BLaER1 (cell line): ENCODE data around the gene RASD1.

Source experiments
- H3K27ac ChIP-seq: shearing (Covaris generic); formaldehyde crosslinking; 2 replicates; pipeline ENCODE4 v1.8.1; 2022
- H3K27me3 ChIP-seq: shearing (Covaris generic); formaldehyde crosslinking; 2 replicates; pipeline ENCODE4 v1.8.1; 2022
- H3K36me3 ChIP-seq: shearing (Covaris generic); formaldehyde crosslinking; 2 replicates; pipeline ENCODE4 v1.8.1; 2022
- H3K4me1 ChIP-seq: shearing (Covaris generic); formaldehyde crosslinking; 2 replicates; pipeline ENCODE4 v1.8.1; 2022
- H3K4me2 ChIP-seq: shearing (Covaris generic); formaldehyde crosslinking; 2 replicates; pipeline ENCODE4 v1.8.1; 2022
- H3K4me3 ChIP-seq: shearing (Covaris generic); formaldehyde crosslinking; 2 replicates; pipeline ENCODE4 v1.8.1; 2022
- H3K9ac ChIP-seq: shearing (Covaris generic); formaldehyde crosslinking; 2 replicates; pipeline ENCODE4 v1.8.1; 2022
- H3K9me3 ChIP-seq: shearing (Covaris generic); formaldehyde crosslinking; 2 replicates; pipeline ENCODE4 v1.8.1; 2022
- H4K20me1 ChIP-seq: shearing (Covaris generic); formaldehyde crosslinking; 2 replicates; pipeline ENCODE4 v1.8.1; 2022
- Cebpa-rat ChIP-seq: shearing (Covaris generic); IDR thresholded peaks from 2 replicates; pipeline ENCODE4 v1.8.1; 2022

Gene RASD1

DNA sequence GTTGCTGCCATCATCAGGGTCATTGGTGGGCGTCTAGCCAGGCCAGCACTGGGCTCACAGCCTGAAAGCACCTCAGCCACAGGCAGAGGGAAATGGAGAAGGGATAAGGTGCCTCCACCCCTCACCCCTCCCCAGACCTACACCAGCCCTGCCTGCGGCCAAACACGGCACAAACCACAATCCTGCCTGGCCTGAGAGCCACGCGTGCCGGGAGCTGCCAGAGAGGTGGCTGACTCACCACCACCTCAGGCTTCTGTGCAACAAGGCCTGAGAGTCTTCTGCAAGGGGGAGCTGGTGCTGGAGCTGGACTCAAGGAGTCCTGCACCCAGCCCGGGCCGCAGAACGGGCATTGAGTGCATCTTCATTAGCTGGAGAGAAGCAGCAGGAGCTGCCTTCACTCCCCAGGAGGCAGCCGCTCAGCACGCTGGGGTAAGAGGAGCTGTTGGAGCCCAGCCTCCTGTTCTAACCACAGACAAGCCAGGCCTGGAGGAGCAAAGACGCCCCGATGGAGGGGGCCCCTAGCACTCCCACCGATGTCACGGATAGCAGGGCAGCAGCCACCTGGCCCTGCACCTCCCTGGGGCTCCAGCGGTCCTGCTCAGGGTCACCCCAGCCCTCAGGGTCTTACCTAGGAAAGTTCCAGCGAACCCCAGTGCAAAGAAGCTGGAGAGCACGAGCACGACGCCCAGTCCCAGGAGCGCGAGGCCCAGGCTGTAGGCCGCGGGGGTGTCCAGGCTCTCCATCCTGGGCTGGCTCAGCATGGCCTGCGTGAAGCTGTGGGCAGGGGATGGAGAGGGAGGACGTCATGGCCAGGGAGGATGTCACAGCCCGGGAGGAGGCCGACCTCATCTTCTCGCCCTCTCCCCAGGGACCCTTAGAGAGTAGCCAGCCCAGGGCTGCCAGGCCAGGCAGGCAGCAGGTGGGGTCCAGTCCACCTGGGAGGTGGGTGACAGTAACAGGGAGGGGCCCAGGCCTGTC is 16.0 kb upstream of the RASD1 start:
- Histone ChIP-seq H4K20me1 (no peaks in the 10 kb centered on the region), H3K4me2 (peak overlapping the region; percentile 81), H3K36me3 (no peaks in the 10 kb centered on the region), H3K9ac (0 out of 2 replicates have a peak overlapping the region, but pooled peaks have one; percentile 20), H3K4me3 (no peak overlapping the region), H3K27ac (peak overlapping the region; percentile 60), H3K27me3 (no peaks in the 10 kb centered on the region), H3K9me3 (no peaks in the 10 kb centered on the region), H3K4me1 (peaks cover 100% of the 10 kb centered on the region)
- no peak for TF ChIP-seq Cebpa-rat

DNA sequence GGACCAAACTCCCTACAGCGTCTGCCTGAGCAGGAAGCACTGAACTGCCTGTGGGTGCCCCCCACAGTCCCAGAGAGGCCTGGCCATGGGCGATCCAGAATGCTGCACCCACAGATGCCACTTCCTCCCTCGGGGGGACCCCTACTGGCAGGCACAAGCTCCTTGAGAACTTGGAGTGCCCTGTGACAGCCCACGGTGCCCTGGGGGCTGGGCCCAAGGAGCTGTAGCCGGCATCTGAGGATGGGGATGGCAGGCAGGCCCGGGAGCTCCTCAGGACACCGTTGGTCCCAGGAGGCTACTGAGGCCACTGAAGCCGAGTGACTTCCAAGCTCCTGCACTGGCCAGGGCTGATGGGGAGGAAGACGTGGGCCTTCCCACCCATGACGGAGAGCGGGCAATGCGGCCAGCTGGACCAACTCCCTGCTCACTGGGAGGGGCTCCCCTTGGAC is 15.1 kb upstream of the RASD1 start:
- Histone ChIP-seq H3K27ac (peak overlapping the region; percentile 86), H3K27me3 (no peaks in the 10 kb centered on the region), H3K36me3 (no peaks in the 10 kb centered on the region), H3K4me2 (peak overlapping the region; percentile 81), H3K4me1 (peaks cover 100% of the 10 kb centered on the region), H4K20me1 (no peaks in the 10 kb centered on the region), H3K9ac (peak overlapping the region; percentile 8), H3K4me3 (peak overlapping the region; percentile 42), H3K9me3 (no peaks in the 10 kb centered on the region)
- no peak for TF ChIP-seq Cebpa-rat

DNA sequence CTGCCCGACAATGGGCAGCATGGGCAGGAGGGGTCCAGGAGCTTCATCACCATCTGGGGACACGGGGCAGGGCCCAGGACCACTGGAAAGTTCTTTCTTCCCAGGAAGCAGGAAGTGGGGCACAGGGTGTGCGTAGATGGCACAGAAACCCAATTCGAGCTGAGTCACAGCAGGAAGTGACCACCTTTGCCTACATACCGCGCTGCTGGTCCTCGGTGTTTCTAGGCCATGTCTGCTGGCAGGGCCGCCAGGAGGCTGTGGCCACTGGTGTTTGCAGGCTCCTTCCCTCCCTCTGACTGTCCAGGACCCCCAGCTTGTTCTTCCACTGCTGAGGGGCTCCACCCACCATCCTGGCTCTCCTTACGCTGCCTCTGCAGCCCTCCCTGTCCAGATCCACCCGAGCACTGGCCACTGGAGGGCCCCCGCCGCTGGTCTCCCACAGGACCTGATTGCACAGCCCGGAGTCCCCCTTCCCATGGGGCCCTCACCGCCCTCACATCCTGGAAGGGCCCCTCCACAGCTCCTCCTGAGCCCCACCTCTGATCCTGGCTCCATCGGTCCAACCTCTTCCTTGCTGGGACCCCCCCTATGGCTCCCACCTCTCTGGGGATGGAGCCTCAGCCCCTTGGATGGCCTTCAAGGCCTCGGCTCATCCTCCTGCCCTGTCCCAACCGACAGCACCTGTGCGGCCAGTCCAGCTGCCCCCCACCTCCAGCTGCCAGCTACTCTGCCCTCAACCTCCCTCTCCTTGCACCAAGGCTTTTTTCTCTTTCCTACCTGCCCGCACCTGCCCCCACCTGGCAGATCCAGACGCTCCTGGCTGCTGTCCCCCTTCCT is 14.5 kb upstream of the RASD1 start:
- H3K4me3 ChIP-seq = peak overlapping the region; percentile 42
- H4K20me1 ChIP-seq = no peaks in the 10 kb centered on the region
- peaks cover 100% of the 10 kb centered on the region for H3K4me1 ChIP-seq
- H3K9ac ChIP-seq = peak overlapping the region; percentile 8
- TF ChIP-seq Cebpa-rat = no peak
- no peaks in the 10 kb centered on the region for H3K36me3 ChIP-seq
- H3K9me3 ChIP-seq = no peaks in the 10 kb centered on the region
- no peaks in the 10 kb centered on the region for H3K27me3 ChIP-seq
- H3K4me2 ChIP-seq = peak overlapping the region; percentile 81
- H3K27ac ChIP-seq = peak overlapping the region; percentile 86

DNA sequence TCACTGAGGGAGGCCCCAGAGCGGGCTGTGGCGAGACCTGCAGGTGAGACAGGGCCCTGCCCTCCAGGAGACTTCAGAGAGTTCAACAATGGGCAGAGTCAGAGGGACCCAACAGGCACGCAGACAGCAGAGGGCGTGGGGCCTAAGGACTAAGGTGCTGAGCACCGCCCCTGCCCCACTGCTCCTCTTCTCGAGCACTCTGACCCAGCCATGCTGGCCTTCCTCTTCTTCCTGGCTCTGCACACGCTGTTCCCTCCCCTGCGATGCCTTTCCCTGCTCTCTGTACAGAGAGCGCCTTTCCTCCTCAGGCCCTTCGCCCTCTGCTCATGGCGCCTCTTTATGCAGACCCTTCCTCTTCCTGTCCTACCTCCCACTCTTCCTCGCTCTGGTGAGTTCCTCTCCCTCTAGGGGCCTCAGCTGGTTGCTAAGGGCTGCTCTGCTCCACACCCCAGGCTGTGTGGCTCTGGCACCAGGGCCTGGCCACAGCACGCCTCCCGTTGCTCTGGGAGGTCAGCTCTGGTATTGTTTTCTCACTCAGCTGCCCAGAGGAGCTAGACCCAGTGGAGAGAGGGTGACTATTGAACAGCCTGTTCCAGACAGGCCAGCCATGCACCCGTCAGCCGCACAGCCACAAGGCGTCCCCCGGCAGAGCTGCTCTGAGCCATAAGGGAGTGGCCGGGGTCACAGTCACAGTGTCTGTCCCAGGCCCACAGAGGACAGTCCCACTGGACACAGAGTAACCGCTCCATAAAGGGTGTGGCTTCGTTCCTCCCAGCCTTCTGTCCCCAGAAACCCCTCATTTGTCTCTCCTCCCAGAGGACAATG is 13.6 kb upstream of the RASD1 start:
- no peaks in the 10 kb centered on the region for H3K36me3 ChIP-seq
- peak overlapping the region; percentile 39; the same call in 1 of the 2 replicates for H3K9ac ChIP-seq
- TF ChIP-seq Cebpa-rat = no peak
- peaks cover 100% of the 10 kb centered on the region for H3K4me1 ChIP-seq
- H3K27ac ChIP-seq = peak overlapping the region; percentile 86
- peak overlapping the region; percentile 33 for H3K4me3 ChIP-seq
- no peaks in the 10 kb centered on the region for H4K20me1 ChIP-seq
- H3K4me2 ChIP-seq = peak overlapping the region; percentile 81
- H3K9me3 ChIP-seq = no peaks in the 10 kb centered on the region
- H3K27me3 ChIP-seq = no peaks in the 10 kb centered on the region

DNA sequence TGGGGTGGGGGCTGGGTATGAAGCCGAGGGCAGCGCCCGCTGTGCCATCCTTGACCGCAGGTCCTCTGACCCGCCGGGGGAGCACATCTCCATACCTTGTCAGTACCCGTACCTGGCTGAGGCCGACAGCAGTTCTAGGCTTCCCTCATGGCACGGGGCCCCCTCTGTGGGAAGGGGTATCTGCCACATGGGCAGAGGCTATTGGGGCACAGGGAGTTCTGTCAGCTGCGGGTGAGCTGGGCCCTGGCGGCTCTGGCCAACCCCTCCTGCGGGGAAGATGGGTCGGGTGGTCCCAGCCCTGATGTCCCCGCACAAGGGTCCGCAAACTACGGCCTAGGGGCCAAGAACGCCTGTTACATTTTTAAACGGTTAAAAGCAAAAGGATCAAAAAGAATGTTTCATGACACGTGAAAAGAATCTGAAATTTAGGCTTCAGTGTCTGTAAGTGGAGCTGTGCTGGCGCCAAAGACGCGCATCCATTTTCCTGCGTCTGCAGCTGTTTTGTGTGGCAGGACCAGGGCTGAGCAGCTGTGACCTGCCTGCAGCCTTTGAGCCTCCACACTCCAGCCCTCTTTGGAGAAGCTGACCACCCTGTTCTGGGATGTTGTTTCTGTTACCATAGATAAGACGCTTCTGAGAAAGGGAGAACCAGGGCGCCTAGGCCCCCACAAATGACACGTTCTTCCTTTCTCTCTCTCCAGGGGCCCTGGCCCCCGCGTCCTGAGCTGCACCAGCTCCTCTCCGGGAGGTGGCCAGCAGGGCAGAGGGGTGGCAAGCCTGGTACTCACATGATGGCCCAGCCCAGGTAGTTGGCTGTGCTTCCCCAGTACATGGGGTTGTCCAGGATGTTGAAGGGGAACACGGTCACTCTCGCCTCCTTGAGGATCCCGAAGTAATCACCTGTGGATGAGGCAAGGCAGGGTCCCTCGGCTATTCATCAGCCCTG is 12.7 kb upstream of the RASD1 start:
- no peaks in the 10 kb centered on the region for H3K9me3 ChIP-seq
- H3K4me3 ChIP-seq = peak overlapping the region; percentile 33

DNA sequence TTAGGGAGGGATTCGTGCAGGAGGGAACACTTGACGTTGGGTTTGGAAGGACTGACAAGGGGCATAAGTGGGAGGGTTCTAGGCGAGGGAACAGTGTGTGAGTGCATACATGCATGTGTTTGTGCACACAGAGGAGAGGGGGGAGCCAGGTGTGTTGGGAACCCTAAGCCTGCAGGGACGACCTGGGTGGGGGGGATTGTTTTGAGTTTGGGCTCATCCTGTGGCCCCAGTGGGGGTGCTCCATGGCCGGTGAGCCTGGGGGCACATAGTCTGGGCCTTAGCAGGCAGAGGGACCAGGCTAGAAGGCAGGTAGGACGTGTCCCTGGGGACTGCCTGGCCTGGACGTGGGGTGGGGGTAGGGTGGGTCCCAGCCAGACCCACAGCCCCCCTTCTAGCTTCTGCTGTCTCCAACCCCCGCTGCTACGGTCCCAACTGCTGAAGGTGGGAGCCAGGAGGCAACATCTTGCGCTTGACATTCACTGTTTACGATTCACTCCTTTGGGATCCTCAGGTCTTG is 11.9 kb upstream of the RASD1 start:
- H3K4me1 ChIP-seq = peaks cover 100% of the 10 kb centered on the region
- no peak for TF ChIP-seq Cebpa-rat
- peak overlapping the region; percentile 66 for H3K9ac ChIP-seq
- no peaks in the 10 kb centered on the region for H3K27me3 ChIP-seq
- H3K36me3 ChIP-seq = no peaks in the 10 kb centered on the region
- peak overlapping the region; percentile 86 for H3K27ac ChIP-seq
- no peaks in the 10 kb centered on the region for H3K9me3 ChIP-seq
- H3K4me2 ChIP-seq = peak overlapping the region; percentile 81
- no peak overlapping the region for H3K4me3 ChIP-seq
- no peaks in the 10 kb centered on the region for H4K20me1 ChIP-seq

More for the DNA sequence above, 12.7 kb upstream of the RASD1 start:
- Histone ChIP-seq H3K27ac (peak overlapping the region; percentile 86), H3K4me1 (peaks cover 100% of the 10 kb centered on the region), H3K27me3 (no peaks in the 10 kb centered on the region), H3K9ac (peak overlapping the region; percentile 39; the same call in 1 of the 2 replicates), H4K20me1 (no peaks in the 10 kb centered on the region), H3K36me3 (no peaks in the 10 kb centered on the region), H3K4me2 (peak overlapping the region; percentile 81)
- TF ChIP-seq Cebpa-rat = no peak

DNA sequence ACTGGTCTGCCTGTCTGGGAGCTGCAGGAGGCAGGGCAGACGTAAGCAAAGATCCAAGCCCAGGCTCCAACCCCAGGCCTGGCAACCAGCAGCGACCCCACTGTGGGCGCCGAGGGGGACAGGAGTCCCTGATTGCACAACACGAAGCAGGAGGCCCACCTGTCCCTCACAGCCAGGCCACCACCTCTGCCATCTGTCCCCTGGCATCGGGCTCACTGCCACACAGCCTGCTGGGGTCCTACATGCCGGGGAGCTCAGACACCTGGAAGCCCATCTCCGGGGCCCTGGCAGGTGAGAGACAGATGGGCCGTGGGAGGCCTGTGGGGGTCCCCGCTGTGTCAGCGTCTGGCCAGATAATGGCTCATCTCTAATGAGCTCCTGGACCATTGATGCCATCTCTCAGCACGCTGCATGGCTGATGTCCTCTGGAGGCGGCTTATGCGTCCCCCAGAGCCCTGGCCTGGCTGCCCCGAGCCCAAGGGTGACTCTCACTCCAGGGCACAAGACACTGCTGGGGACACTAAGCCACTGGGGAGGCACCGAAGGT is 11.3 kb upstream of the RASD1 start:
- no peaks in the 10 kb centered on the region for H4K20me1 ChIP-seq
- H3K9me3 ChIP-seq = no peaks in the 10 kb centered on the region
- peak overlapping the region; percentile 41; the same call in 1 of the 2 replicates for H3K4me3 ChIP-seq
- H3K4me1 ChIP-seq = peaks cover 100% of the 10 kb centered on the region
- peak overlapping the region; percentile 81 for H3K4me2 ChIP-seq
- TF ChIP-seq Cebpa-rat = 0 out of 2 replicates have a peak, but pooled peaks have one; percentile 55
- no peaks in the 10 kb centered on the region for H3K27me3 ChIP-seq
- no peaks in the 10 kb centered on the region for H3K36me3 ChIP-seq
- peak overlapping the region; percentile 66 for H3K9ac ChIP-seq
- H3K27ac ChIP-seq = peak overlapping the region; percentile 86
